ENCODE data around the gene NKX1-1. TPM values are rescaled to one million over a fixed set of nuclear protein-coding genes. Genes with fewer than 3 reads are reported as not detected.

NKX1-1 gene
- total RNA-seq, 4 donors from 2014 or later, result not detected

GRCh38 chr4:1415681-1415981 is 9.4 kb upstream of the NKX1-1 start:
- TF ChIP-seq CTCF (IDR thresholded peaks at IDR 0.05) (no peak), POLR2A (IDR thresholded peaks at IDR 0.05) (no peak)
- H3K9me3 ChIP-seq, result no peaks in the 10 kb centered on the region
- H3K4me3 ChIP-seq, result no peak overlapping the region
- intact Hi-C loops (cut with DNase I), result no loop called here
- DNase-seq, result no peak
- 65 to 71% methylated on average over 13 of the region's 13 CpGs for WGBS, 2 donors
- peaks cover 0 to 8% (median 0%) of the 10 kb centered on the region in 3 donors for H3K4me1 ChIP-seq
- H3K27me3 ChIP-seq, result peaks cover 0 to 96% (median 22%) of the 10 kb centered on the region in 4 donors
- H3K36me3 ChIP-seq, result no peaks in the 10 kb centered on the region
- H3K27ac ChIP-seq, result no peak overlapping the region

GRCh38 chr4:1414831-1415680 is 8.8 kb upstream of the NKX1-1 start:
- intact Hi-C loops (cut with DNase I), result no loop called here
- no peak overlapping the region for H3K27ac ChIP-seq
- H3K9me3 ChIP-seq, result no peaks in the 10 kb centered on the region
- H3K4me3 ChIP-seq, result no peak overlapping the region
- TF ChIP-seq CTCF (IDR thresholded peaks at IDR 0.05) (no peak), POLR2A (IDR thresholded peaks at IDR 0.05) (no peak)
- H3K4me1 ChIP-seq, result peaks cover 0 to 8% (median 0%) of the 10 kb centered on the region in 3 donors
- peaks cover 0 to 99% (median 23%) of the 10 kb centered on the region in 4 donors for H3K27me3 ChIP-seq
- DNase-seq, result no peak
- 53 to 61% methylated on average over 10 to 42 of the region's 75 CpGs for WGBS, 2 donors
- H3K36me3 ChIP-seq, result no peaks in the 10 kb centered on the region

GRCh38 chr4:1413687-1414479 is 7.6 kb upstream of the NKX1-1 start:
- intact Hi-C loops (cut with DNase I), result no loop called here
- H3K27ac ChIP-seq, result no peak overlapping the region
- H3K27me3 ChIP-seq, result peaks cover 3 to 99% (median 29%) of the 10 kb centered on the region in 4 donors
- no peaks in the 10 kb centered on the region for H3K9me3 ChIP-seq
- no peak overlapping the region for H3K4me3 ChIP-seq
- DNase-seq, result no peak
- no peaks in the 10 kb centered on the region for H3K36me3 ChIP-seq
- H3K4me1 ChIP-seq, result peaks cover 0 to 8% (median 0%) of the 10 kb centered on the region in 3 donors
- TF ChIP-seq POLR2A (IDR thresholded peaks at IDR 0.05), result no peak
- TF ChIP-seq CTCF (IDR thresholded peaks at IDR 0.05), result no peak
- WGBS, 2 donors, result 14 to 34% methylated on average over 12 to 16 of the region's 77 CpGs

GRCh38 chr4:1413204-1413663 is 7.0 kb upstream of the NKX1-1 start:
- WGBS, 2 donors, result 53 to 73% methylated on average over 5 to 6 of the region's 16 CpGs
- no peak overlapping the region for H3K27ac ChIP-seq
- no peak for DNase-seq
- intact Hi-C loops (cut with DNase I), result no loop called here
- TF ChIP-seq POLR2A (IDR thresholded peaks at IDR 0.05) (no peak), CTCF (IDR thresholded peaks at IDR 0.05) (no peak)
- no peaks in the 10 kb centered on the region for H3K9me3 ChIP-seq
- H3K4me3 ChIP-seq, result no peak overlapping the region
- H3K27me3 ChIP-seq, result peaks cover 8 to 99% (median 33%) of the 10 kb centered on the region in 4 donors
- H3K4me1 ChIP-seq, result peaks cover 0 to 8% (median 0%) of the 10 kb centered on the region in 3 donors
- H3K36me3 ChIP-seq, result no peaks in the 10 kb centered on the region

All from esophagus squamous epithelium (tissue), 5 donors.